H9 (cell line): Measurements from ENCODE around the gene CERS2. TPM values are rescaled to one million over a fixed set of nuclear protein-coding genes. Genes with fewer than 3 reads are reported as not detected.

ENCODE experiments used
- DNase-seq: peaks from one replicate; pipeline ENCODE4 v3.0.0-alpha.2; 2017
- H2AFZ ChIP-seq: one replicate; pipeline ENCODE4 v1.6.1; 2013; ENCODE audit warnings: mild to moderate bottlenecking, low read length, control low read depth, moderate library complexity
- H2AK5ac ChIP-seq: 2 replicates; pipeline ENCODE4 v1.6.1; 2013; ENCODE audit warnings: low read length, control low read depth, mixed read lengths; ENCODE audit not compliant: insufficient read length
- H2BK120ac ChIP-seq: one replicate; pipeline ENCODE4 v1.6.1; 2013; ENCODE audit warnings: low read depth, mild to moderate bottlenecking, low read length, control low read depth, inconsistent platforms; ENCODE audit not compliant: poor library complexity, severe bottlenecking
- H2BK12ac ChIP-seq: 2 replicates; pipeline ENCODE4 v1.6.1; 2013; ENCODE audit warnings: low read length, control low read depth, mixed read lengths, low read depth; ENCODE audit not compliant: insufficient read length
- H2BK15ac ChIP-seq: 2 replicates; pipeline ENCODE4 v1.6.1; 2013; ENCODE audit warnings: low read depth, low read length, control low read depth
- H2BK20ac ChIP-seq: one replicate; pipeline ENCODE4 v1.6.1; 2013; ENCODE audit warnings: low read depth, mild to moderate bottlenecking, low read length, control low read depth, inconsistent platforms; ENCODE audit not compliant: poor library complexity, severe bottlenecking
- H2BK5ac ChIP-seq: 2 replicates; pipeline ENCODE4 v1.6.1; 2013; ENCODE audit warnings: low read length, control low read depth, mixed read lengths; ENCODE audit not compliant: insufficient read length
- H3K14ac ChIP-seq: 2 replicates; pipeline ENCODE4 v1.6.1; 2013; ENCODE audit warnings: low read length, control low read depth; ENCODE audit not compliant: insufficient read depth
- H3K18ac ChIP-seq: 2 replicates; pipeline ENCODE4 v1.6.1; 2013; ENCODE audit warnings: low read depth, mild to moderate bottlenecking, mixed read lengths, low read length, control low read depth; ENCODE audit not compliant: insufficient read length
- H3K23ac ChIP-seq: 2 replicates; pipeline ENCODE4 v1.6.1; 2013; ENCODE audit warnings: low read length, control low read depth, mixed read lengths, low read depth; ENCODE audit not compliant: insufficient read length
- H3K23me2 ChIP-seq: 2 replicates; pipeline ENCODE4 v1.6.1; 2013; ENCODE audit warnings: low read depth, mild to moderate bottlenecking, mixed read lengths, low read length, control low read depth; ENCODE audit not compliant: insufficient read length, poor library complexity, severe bottlenecking
- H3K27ac ChIP-seq: 2 replicates; pipeline ENCODE4 v1.5.1; 2013; ENCODE audit warnings: low read length, control low read depth, mixed read lengths, low read depth; ENCODE audit not compliant: insufficient read length
- H3K27me3 ChIP-seq: 2 replicates; pipeline ENCODE4 v1.6.1; 2013; ENCODE audit warnings: low read length, control low read depth, inconsistent platforms; ENCODE audit not compliant: insufficient read depth
- H3K4ac ChIP-seq: 2 replicates; pipeline ENCODE4 v1.6.1; 2013; ENCODE audit warnings: low read depth, mild to moderate bottlenecking, control low read depth, inconsistent platforms, low read length, moderate library complexity
- H3K4me1 ChIP-seq: 2 replicates; pipeline ENCODE4 v1.6.1; 2013; ENCODE audit warnings: low read length, control low read depth, inconsistent platforms; ENCODE audit not compliant: insufficient read depth
- H3K4me2 ChIP-seq: 2 replicates; pipeline ENCODE4 v1.6.1; 2013; ENCODE audit warnings: low read length, control low read depth, mixed read lengths; ENCODE audit not compliant: insufficient read length, insufficient read depth
- H3K56ac ChIP-seq: 2 replicates; pipeline ENCODE4 v1.6.1; 2013; ENCODE audit warnings: low read depth, mild to moderate bottlenecking, mixed read lengths, low read length, control low read depth; ENCODE audit not compliant: insufficient read length
- H3K79me1 ChIP-seq: 2 replicates; pipeline ENCODE4 v1.6.1; 2013; ENCODE audit warnings: low read depth, mild to moderate bottlenecking, moderate library complexity, low read length, control low read depth, inconsistent platforms; ENCODE audit not compliant: insufficient read depth, poor library complexity, severe bottlenecking
- H3K79me2 ChIP-seq: 2 replicates; pipeline ENCODE4 v1.6.1; 2013; ENCODE audit warnings: low read length, control low read depth, inconsistent platforms; ENCODE audit not compliant: insufficient read depth
- H3K9ac ChIP-seq: 2 replicates; pipeline ENCODE4 v1.6.1; 2013; ENCODE audit warnings: low read length, control low read depth, mixed read lengths; ENCODE audit not compliant: insufficient read length; ENCODE audit errors: extremely low read depth
- H3K9me3 ChIP-seq: one replicate; pipeline ENCODE4 v1.6.1; 2013; ENCODE audit warnings: low read depth, low read length, inconsistent platforms; ENCODE audit not compliant: control insufficient read depth
- H3T11ph ChIP-seq: one replicate; pipeline ENCODE4 v1.6.1; 2013; ENCODE audit warnings: mild to moderate bottlenecking, low read length, control low read depth, inconsistent platforms
- H4K20me1 ChIP-seq: one replicate; pipeline ENCODE4 v1.6.1; 2013; ENCODE audit not compliant: control insufficient read depth, insufficient read length, insufficient read depth
- H4K5ac ChIP-seq: 2 replicates; pipeline ENCODE4 v1.6.1; 2013; ENCODE audit warnings: low read depth, mild to moderate bottlenecking, mixed read lengths, low read length, control low read depth; ENCODE audit not compliant: insufficient read length
- H4K8ac ChIP-seq: replicated peaks from 2 replicates; pipeline ENCODE4 v1.6.1; 2013; ENCODE audit warnings: low read length, control low read depth, mixed read lengths, low read depth; ENCODE audit not compliant: insufficient read length
- H4K91ac ChIP-seq: 2 replicates; pipeline ENCODE4 v1.6.1; 2013; ENCODE audit warnings: low read depth, mild to moderate bottlenecking, moderate library complexity, mixed read lengths, low read length, control low read depth; ENCODE audit not compliant: insufficient read length
- H3K27ac Mint-ChIP-seq, 3 experiments: 2 replicates in 2 of 3; 3 replicates in 1 of 3; pipeline ENCODE4 v1.8.0; 2020 to 2021; ENCODE audit warnings: mixed read lengths in 3 of 3, mild to moderate bottlenecking in 1 of 3, moderate library complexity in 1 of 3
- H3K27me3 Mint-ChIP-seq: 2 replicates; pipeline ENCODE4 v1.8.0; 2021; ENCODE audit warnings: low read depth, mild to moderate bottlenecking, moderate library complexity, mixed read lengths
- H3K36me3 Mint-ChIP-seq, 3 experiments: 2 replicates in 2 of 3; 3 replicates in 1 of 3; pipeline ENCODE4 v1.8.0; 2020 to 2021; ENCODE audit warnings: low read depth in 3 of 3, mixed read lengths in 3 of 3; ENCODE audit not compliant: insufficient read depth in 1 of 3
- H3K4me1 Mint-ChIP-seq, 2 experiments: 2 replicates each; pipeline ENCODE4 v1.8.0; 2020; ENCODE audit warnings: mixed read lengths in 2 of 2
- H3K4me3 Mint-ChIP-seq, 2 experiments: 2 replicates in 1 of 2; 3 replicates in 1 of 2; pipeline ENCODE4 v1.8.0; 2020 to 2021; ENCODE audit warnings: mild to moderate bottlenecking in 2 of 2, mixed read lengths in 2 of 2, moderate library complexity in 1 of 2
- H3K9me3 Mint-ChIP-seq, 2 experiments: 2 replicates in 1 of 2; 3 replicates in 1 of 2; pipeline ENCODE4 v1.8.0; 2020; ENCODE audit warnings: mild to moderate bottlenecking in 2 of 2, mixed read lengths in 2 of 2, moderate library complexity in 1 of 2
- WGBS: extraction: QIAGEN DNeasy Blood & Tissue Kit; methylation state at CpG from one replicate; pipeline ENCODE4 v1.1.7; 2013; ENCODE audit warnings: missing lambda C conversion rate, low lambda C conversion rate, mixed read lengths; ENCODE audit not compliant: insufficient read length; ENCODE audit errors: extremely low coverage; 5-methylcytosine and 5-hydroxymethylcytosine counted together
- total RNA-seq: library from RNA; stranded (reverse); gene quantifications from 2 replicates; pipeline ENCODE4 v1.2.1, GENCODE V29; 2021
- TF ChIP-seq, protein P1 (sequence below): fragments of 200-600 bp; sonication (generic); conservative IDR thresholded peaks from 3 replicates; pipeline ENCODE4 v1.8.0; 2021; ENCODE audit warnings: antibody characterized with exemption, mild to moderate bottlenecking

CERS2 gene
- total RNA-seq, 1 experiment from 2014 or later = 201 TPM

DNA sequence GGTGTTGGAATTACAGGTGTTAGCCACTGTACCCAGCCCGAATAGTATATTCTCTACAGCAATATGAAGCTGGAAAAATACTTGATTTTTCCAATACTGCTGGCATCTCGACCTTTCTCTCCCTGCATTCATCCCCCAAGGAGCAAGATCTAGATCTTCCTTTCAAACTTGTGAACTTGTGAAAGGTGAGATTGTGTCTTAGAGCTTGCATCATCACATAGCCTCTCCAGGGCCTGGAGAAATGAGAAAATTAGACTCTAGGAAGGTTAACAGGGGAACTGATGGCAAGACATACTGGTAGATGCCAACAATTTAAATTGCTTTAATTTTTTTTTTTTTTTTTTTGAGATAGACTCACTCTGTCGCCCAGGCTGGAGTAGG, 35.7 kb upstream of the CERS2 start:
- Mint-ChIP-seq H3K36me3 (no peaks in the 10 kb centered on the region), H3K27me3 (no peaks in the 10 kb centered on the region; the same call in 1 of the 2 replicates), H3K27ac (no peak overlapping the region), H3K4me1 (peaks cover 34 to 36% of the 10 kb centered on the region in 2 experiments), H3K9me3 (no peaks in the 10 kb centered on the region; a peak in 2 of 5 replicates), H3K4me3 (no peak overlapping the region)
- H3K23me2 ChIP-seq = peaks cover 13% of the 10 kb centered on the region
- no peak overlapping the region for H2BK5ac ChIP-seq
- H3K14ac ChIP-seq = no peak overlapping the region
- TF ChIP-seq, protein P1, sequence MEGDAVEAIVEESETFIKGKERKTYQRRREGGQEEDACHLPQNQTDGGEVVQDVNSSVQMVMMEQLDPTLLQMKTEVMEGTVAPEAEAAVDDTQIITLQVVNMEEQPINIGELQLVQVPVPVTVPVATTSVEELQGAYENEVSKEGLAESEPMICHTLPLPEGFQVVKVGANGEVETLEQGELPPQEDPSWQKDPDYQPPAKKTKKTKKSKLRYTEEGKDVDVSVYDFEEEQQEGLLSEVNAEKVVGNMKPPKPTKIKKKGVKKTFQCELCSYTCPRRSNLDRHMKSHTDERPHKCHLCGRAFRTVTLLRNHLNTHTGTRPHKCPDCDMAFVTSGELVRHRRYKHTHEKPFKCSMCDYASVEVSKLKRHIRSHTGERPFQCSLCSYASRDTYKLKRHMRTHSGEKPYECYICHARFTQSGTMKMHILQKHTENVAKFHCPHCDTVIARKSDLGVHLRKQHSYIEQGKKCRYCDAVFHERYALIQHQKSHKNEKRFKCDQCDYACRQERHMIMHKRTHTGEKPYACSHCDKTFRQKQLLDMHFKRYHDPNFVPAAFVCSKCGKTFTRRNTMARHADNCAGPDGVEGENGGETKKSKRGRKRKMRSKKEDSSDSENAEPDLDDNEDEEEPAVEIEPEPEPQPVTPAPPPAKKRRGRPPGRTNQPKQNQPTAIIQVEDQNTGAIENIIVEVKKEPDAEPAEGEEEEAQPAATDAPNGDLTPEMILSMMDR = no peak
- no peaks in the 10 kb centered on the region for H3K9me3 ChIP-seq
- H3K27ac ChIP-seq = no peak overlapping the region
- no peak overlapping the region for H3T11ph ChIP-seq
- no peak overlapping the region for H3K4ac ChIP-seq
- peaks cover 5% of the 10 kb centered on the region; the same call in 1 of the 2 replicates for H3K4me1 ChIP-seq
- H3K79me1 ChIP-seq = no peaks in the 10 kb centered on the region
- no peak for DNase-seq
- H3K27me3 ChIP-seq = no peaks in the 10 kb centered on the region
- H4K8ac ChIP-seq = no peak overlapping the region
- H2BK12ac ChIP-seq = no peak overlapping the region
- no peak overlapping the region for H4K91ac ChIP-seq
- H3K18ac ChIP-seq = no peak overlapping the region
- no peaks in the 10 kb centered on the region for H4K20me1 ChIP-seq
- no peak overlapping the region for H2AK5ac ChIP-seq
- no peak overlapping the region for H2AFZ ChIP-seq
- no peak overlapping the region for H3K23ac ChIP-seq
- H2BK15ac ChIP-seq = no peak overlapping the region
- H2BK120ac ChIP-seq = no peak overlapping the region
- no peak overlapping the region for H2BK20ac ChIP-seq
- no CpG with 5 or more reads among the region's 3 CpGs for WGBS
- no peak overlapping the region for H4K5ac ChIP-seq
- H3K56ac ChIP-seq = no peak overlapping the region
- H3K79me2 ChIP-seq = no peaks in the 10 kb centered on the region; the same call in 1 of the 2 replicates
- H3K9ac ChIP-seq = no peak overlapping the region
- no peak overlapping the region for H3K4me2 ChIP-seq
